Brain pericyte (primary cell): ENCODE data around the gene EFL1.
"Not testable (repeated sequence)": the region's sequence is repeated elsewhere in the genome, so short reads cannot be mapped to it uniquely, and the experiment has no call there.

Experiments used
- DNase-seq: peaks from one replicate; pipeline ENCODE4 v3.0.0-alpha.2; 2012; ENCODE audit warnings: low read depth, low spot score

Gene EFL1

DNA sequence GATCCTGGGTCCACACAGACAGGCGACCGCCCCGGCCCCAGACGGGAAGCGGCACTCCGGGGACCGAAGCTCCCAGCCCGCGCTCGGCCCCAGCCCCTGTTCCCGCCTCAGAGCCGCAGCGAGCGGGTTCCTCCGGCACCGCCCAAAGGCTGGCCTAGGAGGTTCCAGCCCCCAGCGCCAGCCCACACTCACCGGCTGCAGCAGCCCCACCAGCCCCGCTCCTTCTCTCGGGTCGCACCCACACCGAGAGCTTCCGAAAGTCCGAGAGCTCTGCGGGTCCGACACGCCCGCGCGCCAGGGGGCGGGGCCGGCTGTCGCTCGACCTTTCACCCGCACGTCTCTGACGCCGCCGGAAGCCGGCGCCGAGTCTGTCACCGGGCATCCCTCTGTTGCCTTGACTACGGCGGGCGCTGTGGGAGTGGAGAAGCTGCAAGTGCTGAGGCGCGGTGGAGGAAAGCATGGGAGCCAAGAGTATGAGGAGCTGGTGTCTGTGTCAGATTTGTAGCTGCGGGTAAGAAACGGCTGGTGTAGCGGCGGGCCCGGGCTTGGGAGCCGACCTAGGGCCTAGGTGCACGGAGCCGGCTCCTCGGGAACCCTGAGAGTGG is at the start of gene EFL1, which contains the start of gene SAXO2:
TSS of gene EFL1 (minus strand) at position 313 of the 605 bp plus-strand sequence. CDS start 956 bp downstream, outside the sequence.
TSS of gene SAXO2 (plus strand) at position 397 of the 605 bp plus-strand sequence. CDS start at position 459, 62 bp downstream.
- DNase-seq = peak; percentile 41

DNA sequence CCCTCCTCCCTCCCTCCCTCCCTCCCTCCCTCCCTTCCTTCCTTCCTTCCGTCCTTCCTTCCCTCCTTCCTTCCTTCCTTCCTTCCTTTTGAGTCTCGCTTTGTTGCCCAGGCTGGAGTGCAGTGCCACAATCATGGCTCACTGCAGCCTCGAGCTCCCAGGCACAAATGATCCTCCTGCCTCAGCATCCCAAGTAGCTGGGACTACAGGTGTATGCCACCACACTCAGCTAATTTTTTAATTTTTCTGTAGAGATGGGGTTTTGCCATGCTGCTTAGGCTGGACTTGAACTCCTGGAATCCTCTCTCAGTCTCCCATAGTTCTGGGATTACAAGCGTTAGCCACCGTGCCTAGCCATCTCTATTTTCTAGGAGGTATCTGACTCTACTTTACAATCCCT is 48.8 kb upstream of the EFL1 start:
- not testable (repeated sequence) for DNase-seq

DNA sequence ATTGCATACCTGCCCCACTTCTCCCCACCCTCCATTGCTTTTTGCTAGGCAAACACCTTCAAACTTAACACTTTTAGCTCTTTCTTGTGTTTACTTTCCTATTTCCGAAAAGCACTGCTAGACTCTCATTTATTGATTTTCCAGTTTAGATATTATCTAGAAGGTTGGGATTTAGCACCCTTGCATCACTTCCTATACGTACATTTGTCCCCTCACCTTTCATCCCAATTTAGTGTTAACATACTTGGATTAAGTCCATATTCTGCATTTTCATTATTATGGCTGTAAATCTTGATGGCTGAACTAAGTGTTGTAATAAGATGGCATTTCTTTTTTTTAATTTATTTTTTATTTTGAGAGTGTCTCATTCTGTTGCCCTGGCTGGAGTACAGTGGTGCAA is 47.3 kb upstream of the EFL1 start:
- DNase-seq = no peak

- no peak for DNase-seq
These were observed 45.2 kb upstream of the EFL1 start for GRCh38 chr15:82307714-82308081.

GRCh38 chr15:82306791-82307713 is 44.5 kb upstream of the EFL1 start:
- no peak for DNase-seq

GRCh38 chr15:82305621-82306048 is 43.1 kb upstream of the EFL1 start:
- no peak for DNase-seq

GRCh38 chr15:82304778-82305090 is 42.2 kb upstream of the EFL1 start:
- DNase-seq = no peak

DNA sequence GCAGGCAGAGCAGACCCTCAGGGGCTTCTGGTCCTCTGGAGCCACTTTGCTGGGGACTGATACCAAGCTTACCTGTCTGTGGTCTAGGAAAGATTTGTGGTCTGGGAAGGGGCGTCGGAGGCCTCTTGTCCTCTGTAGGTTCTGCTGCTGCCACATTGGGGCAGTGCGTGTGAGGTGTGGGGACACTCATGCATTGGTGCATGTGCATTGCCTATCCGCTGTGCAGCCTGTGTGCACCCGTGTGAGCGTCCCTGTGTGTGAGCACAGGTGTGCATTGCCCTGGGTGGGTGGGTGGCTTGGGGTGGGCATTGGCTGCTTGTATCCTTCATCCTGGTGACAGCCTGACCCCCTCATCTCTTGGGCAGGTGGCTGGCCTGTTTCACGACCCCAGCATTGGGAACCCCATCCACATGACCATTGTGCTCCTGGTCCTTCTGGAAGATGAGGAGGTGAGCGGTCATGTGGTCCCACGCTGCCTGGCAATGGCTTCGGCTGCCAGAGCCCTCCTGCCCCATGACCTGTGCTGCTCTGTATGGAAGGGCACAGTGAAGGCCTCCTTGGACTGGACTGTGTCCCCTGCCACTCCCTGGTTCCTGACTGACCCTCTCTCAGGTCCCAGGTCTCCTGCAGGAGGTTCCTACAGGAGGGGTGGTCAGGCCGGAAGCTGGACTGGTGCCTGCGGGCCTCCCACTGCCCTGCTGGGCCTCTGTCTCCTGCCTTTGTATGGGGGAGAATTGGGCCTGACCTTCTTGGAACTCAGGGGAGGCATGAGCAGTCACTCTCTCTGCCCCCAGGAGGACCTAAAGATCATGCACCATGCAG is 41.6 kb upstream of the EFL1 start:
- no peak for DNase-seq

DNA sequence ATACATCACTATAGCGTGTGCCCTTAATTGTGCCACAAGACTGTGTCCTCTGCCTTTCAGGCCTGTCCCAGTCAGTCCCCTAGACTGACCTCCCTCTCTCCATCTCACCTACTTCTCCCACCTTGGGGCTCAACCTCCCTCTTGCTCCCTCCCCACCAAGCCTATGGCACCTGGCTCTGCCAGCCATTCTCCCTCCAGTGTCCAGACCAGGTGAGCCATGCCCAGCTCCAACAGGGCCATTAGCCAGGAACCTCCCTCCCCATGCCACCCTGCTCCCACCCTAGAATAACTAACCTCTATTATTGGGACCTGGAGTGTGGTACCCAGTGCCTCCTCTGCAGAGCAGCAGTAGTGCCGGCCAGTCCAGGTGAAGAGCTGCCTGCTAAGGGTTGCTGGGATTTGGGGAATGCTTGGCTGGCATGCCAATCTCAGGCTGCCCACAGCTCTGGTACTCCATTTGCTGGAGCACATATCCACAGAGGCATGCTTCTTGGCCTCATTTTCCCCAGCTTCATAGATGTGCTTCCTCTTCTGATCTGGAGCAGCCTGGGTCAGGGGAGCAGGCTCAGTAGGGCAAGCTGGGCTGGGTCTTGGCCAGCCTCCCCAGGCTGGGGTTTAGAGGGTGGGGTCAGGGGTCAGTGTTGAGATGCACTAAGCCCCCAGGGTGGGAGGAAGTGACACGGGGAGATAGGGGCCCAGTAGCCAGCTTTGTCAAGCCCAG is 38.9 kb upstream of the EFL1 start:
- no peak for DNase-seq

DNA sequence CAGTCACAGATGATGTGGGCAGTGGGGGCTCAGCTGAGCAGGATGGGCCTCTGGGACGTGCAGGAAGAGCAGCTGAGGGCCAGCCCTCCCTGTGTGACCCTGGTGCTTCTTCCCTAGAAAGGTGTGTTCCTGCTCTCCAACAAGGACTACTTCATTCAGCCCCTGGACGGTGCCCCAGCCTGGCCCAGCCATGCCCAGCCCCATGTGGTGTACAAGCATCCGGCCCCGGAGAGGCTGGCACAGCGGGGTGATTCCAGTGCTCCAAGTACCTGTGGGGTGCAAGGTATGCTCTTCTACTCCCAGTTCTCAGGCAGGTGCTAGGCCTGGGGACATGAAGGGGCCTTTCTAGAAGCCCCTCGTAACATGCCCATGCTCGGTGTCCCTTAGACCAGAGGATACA is 38.3 kb upstream of the EFL1 start:
- DNase-seq = no peak

- not testable (repeated sequence) for DNase-seq
These were observed 37.8 kb upstream of the EFL1 start for GRCh38 chr15:82300326-82300725.

DNA sequence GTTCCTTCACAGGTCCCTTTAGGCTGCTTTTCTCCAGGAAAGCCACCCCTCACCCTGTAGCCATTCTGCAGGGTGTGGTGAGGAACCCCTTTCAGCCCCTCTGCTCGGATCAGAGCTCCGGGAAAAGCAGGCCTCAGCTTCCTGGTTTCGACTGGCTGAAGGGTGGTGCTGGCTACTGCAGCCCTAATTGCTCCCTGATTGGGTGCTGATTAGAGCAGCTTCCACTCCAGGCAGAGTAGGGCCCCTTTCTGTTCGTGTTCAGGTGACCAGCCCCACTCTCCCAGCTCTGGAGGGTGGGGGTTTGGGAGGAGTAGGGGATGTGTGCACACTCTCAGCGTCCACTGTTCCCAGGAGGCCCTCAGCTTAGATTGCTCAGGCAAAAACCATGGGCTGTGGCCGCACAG is 37.0 kb upstream of the EFL1 start:
- DNase-seq = not testable (repeated sequence)

DNA sequence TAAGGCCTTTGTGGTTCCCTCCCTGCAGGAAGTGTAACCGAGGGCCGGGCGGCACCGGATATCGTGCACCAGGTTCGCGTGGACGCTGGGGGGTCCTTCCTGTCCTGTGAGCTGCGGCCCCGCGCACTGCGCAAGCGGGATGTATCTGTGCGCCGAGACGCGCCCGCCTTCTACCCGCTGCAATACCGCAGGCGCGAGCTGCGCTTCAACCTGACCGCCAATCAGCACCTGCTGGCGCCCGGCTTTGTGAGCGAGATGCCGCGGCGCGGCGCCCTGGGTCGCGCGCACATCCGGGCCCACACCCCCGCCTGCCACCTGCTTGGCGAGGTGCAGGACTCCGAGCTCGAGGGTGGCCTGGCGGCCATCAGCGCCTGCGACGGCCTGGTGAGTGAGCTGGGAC is 36.0 kb upstream of the EFL1 start:
- DNase-seq = no peak

- no peak for DNase-seq
These were observed 35.5 kb upstream of the EFL1 start for GRCh38 chr15:82298032-82298431.

- DNase-seq = no peak
These were observed 35.0 kb upstream of the EFL1 start for GRCh38 chr15:82297546-82297945.

- peak; percentile 65 for DNase-seq
These were observed 31.6 kb upstream of the EFL1 start for GRCh38 chr15:82294061-82294690.

GRCh38 chr15:82292271-82292670 is 29.7 kb upstream of the EFL1 start:
- no peak for DNase-seq

- DNase-seq = not testable (repeated sequence)
These were observed 25.7 kb upstream of the EFL1 start for GRCh38 chr15:82288202-82288601.

- not testable (repeated sequence) for DNase-seq
These were observed 23.9 kb upstream of the EFL1 start for GRCh38 chr15:82286475-82286874.

DNA sequence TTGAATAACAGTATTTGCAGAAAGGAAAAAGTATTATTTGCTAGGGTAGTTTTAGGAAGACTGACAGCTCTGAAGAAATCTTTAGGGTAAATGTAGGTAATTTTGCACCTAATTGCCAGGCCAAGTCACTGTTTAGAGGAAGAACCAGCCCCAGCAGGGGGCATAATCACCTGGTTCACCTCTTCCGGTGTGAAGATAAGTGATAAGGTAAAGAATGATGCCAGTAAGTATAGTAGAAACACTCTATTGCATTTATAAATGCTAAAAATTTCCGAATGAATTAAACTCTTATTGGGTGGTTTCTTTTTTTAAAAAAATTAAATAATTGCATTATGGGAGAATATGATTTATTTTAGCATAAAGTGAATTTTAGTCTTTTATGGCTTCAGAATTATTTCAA is 21.8 kb upstream of the EFL1 start:
- DNase-seq = not testable (repeated sequence)

GRCh38 chr15:82282386-82282785 is 19.9 kb upstream of the EFL1 start:
- not testable (repeated sequence) for DNase-seq
